Effector CD4-positive, alpha-beta T cell (primary cell): ENCODE results near the gene DBX2.
"Not testable (repeated sequence)": the region's sequence is repeated elsewhere in the genome, so short reads cannot be mapped to it uniquely, and the experiment has no call there.

ENCODE experiments used
- DNase-seq: peaks from one replicate; pipeline ENCODE4 v3.0.0-alpha.2; 2020

DBX2 gene

DNA sequence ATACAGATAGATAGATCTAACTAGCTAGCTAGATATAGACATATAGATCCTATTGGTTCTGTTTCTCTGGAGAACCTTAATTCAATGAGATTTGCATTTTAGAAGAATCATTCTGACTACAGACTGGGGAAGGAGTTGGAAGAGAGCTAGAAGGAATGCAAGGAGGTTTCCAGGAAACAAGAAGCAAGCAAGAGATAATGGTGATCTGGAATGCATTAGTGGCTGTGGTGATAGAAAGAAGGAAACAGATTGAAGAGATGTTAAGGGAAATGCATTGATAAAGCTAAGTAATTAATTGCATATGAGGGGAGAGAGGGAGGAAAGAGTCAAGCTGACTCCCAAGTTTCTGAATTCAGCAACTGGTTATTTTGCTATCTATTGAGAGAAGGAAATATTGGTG lies 42.7 kb downstream of the DBX2 start:
- DNase-seq: no peak

DNA sequence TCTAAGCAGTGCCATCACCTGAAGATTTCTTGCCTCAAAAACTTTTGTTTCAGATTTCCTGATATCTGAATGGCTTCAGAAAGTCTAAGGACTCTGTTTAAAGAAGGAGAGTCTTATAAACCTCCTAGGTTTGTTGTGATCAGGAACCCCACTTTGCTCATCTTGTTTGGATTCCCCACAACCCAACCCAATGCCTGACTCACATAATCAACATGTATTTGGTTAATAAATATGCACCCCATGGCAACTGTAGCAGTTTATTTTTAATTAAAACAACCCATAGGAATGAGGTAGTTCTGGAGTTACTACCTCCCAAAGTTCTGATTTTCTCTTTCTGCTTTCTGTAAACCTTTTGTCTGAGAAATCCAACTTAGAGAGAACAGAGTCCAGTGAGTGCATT lies 51.5 kb downstream of the DBX2 start:
- no peak for DNase-seq

DNA sequence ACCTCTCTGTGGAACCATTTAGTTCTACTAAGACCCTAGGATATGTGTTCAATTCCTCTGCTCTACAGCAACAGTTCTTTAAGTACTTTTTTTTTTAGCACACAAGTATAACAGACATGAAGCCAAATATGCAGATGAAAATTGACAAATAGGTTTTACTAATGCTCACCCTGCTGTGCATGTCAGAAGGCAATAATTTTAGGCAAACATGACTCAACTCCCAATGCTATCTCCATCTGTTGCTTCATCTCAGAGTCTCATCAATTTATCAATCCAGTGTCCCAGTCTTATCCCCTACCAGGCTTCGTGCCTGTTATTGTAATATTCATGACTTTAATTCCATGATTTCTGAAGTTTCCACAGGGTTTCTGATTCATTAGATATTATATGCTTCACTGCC lies 57.7 kb downstream of the DBX2 start:
- DNase-seq: no peak

DNA sequence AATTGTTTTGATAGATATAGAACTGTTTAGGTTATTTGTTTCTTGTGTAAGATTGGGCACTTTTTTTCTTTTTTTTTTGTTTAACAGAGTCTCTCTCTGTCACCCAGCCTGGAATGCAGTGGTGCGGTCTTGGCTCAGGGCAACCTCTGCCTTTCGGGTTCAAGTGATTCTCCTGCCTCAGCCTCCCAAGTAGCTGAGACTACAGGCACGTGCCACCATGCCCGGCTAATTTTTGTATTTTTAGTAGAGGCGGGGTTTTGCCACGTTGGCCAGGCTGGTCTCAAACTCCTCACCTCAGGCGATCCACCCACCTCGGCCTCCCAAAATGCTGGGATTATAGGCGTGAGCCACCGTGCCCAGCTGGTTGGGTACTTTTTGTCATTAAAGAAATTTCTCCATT lies 66.0 kb downstream of the DBX2 start:
- not testable (repeated sequence) for DNase-seq

DNA sequence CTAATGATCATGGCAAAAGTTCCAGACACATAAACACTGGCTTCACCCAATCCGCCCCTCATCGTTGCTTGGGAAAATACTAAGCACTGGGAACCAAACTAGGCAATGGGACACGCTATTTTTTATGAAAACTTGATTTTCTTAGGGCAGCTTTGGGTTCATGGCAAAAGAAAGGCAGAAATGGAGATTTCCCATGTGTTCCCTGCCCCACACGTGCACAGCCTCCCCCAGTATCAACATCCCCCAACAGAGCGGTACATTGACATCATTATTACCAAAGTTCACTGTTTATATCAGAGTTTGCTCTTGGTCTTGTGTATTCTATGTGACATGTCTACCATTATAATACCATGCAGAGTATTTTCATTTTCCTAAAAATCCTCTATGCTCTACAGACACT lies 71.0 kb downstream of the DBX2 start:
- no peak for DNase-seq

DNA sequence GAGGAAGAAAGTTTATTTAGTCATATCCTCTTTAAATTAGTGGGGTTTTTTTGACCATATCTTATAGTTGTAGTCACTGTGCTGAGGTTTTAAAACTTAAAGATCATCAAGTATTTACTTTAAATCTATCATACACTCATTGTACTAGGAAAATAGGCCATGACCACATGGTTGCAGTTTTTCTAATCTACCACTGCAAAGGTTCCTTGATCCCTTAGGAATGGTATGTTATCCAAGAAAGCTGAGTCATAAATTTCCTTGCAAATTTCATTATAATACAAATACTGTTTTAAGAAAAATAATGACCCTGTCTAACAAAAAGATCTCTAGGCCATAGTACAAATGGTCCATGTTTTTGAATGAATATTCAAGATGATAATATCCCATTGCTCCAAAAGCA lies 74.7 kb downstream of the DBX2 start:
- no peak for DNase-seq

DNA sequence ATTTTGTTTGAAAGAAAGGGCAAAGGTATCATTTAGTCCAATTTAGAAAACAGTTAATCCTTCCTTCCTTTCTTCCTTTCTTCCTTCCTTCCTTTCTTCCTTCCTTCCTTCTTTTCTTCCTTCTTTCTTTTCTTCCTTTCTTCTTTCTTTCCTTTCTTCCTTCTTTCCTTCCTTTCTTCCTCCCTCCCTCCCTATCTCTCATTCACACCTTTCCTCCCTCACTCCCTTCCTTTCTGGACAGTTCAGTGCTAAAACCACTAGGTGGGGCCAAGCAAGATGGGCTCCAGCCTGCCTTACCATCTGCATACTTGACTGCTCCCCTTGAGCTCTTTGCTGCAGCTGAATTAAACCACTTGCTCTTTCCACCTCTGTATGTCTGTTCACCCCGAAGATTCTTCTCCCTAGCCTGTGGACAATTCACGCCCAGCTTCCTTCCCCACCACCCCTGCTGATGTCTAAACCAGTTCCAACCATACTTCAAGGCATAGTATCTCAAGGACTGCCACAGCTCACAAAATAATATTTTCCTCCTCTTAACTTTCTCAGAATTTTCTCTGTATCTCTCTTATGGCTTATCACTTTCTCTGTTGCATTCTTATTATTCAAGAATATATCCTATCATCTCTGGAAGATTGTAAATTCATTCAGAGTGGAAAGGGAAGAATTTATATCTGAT lies 78.0 kb downstream of the DBX2 start:
- no peak for DNase-seq

DNA sequence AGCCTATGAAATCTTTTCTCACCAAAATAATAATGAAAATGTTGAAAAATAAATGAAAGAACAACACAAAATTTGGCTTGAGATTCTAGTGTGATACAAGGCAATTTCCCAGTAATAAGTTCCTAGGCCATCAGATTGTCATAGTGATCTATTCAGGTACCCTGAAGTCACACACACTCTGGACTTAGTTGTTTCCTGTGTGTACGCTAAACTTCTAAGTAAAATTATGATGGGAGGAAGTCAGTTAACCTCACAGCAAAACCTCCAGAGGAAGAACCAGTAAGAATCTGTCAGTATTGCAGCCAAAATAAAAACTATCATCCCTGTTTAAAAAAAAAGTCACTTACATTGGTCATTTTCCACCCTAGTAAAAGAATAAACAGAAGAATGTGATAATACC lies 81.9 kb downstream of the DBX2 start:
- no peak for DNase-seq
